H1 (cell line): ENCODE results near the gene BICRAL. TPM values are rescaled to one million over a fixed set of nuclear protein-coding genes. Genes with fewer than 3 reads are reported as not detected.

Experiments used
- CTCF ChIA-PET: fragments of 300-600 bp; sonication (Branson Sonifier 250); formaldehyde crosslinking; loops from one replicate; lab custom pipeline; 2021; ENCODE audit not compliant: partially characterized antibody; lab: Charles Lee
- POLR2A ChIA-PET: fragments of 300-600 bp; sonication (Branson Sonifier 250); formaldehyde crosslinking; loops from one replicate; lab custom pipeline; 2021; ENCODE audit warnings: inconsistent platforms; ENCODE audit not compliant: partially characterized antibody; lab: Charles Lee
- DNase-seq, 2 experiments: peaks; one replicate each; pipeline versions ENCODE4 v3.0.0 to v3.0.0-alpha.2; 2010 to 2022; ENCODE audit warnings: low spot score in 2 of 2, low read depth in 1 of 2, mixed read lengths in 1 of 2
- FAIRE-seq: peaks from 2 replicates; lab custom pipeline; 2011; peaks lifted over from hg19 to GRCh38; lab: Jason Lieb, UNC
- H2AFZ ChIP-seq: 2 replicates; pipeline ENCODE4 v1.8.1; 2012; ENCODE audit warnings: low read length, inconsistent platforms
- H2AK5ac ChIP-seq: 2 replicates; pipeline ENCODE4 v1.6.1; 2013; ENCODE audit warnings: low read depth, low read length
- H2BK120ac ChIP-seq: replicated peaks from 2 replicates; pipeline ENCODE3; 2013; ENCODE audit warnings: low read depth, low read length, inconsistent platforms
- H2BK12ac ChIP-seq: 2 replicates; pipeline ENCODE4 v1.6.1; 2013; ENCODE audit warnings: low read depth, low read length
- H2BK15ac ChIP-seq: 2 replicates; pipeline ENCODE4 v1.6.1; 2013; ENCODE audit warnings: low read length
- H2BK20ac ChIP-seq: 2 replicates; pipeline ENCODE4 v1.6.1; 2013; ENCODE audit warnings: low read length
- H2BK5ac ChIP-seq: 2 replicates; pipeline ENCODE4 v1.6.1; 2013; ENCODE audit warnings: low read depth, low read length
- H3K14ac ChIP-seq: 2 replicates; pipeline ENCODE4 v1.6.1; 2013; ENCODE audit warnings: inconsistent platforms; ENCODE audit not compliant: insufficient read length
- H3K18ac ChIP-seq: 2 replicates; pipeline ENCODE4 v1.6.1; 2013; ENCODE audit warnings: low read length; ENCODE audit errors: extremely low read depth
- H3K23ac ChIP-seq: 2 replicates; pipeline ENCODE4 v1.6.1; 2013; ENCODE audit warnings: inconsistent platforms; ENCODE audit not compliant: insufficient read length
- H3K23me2 ChIP-seq: 2 replicates; pipeline ENCODE4 v1.6.1; 2013; ENCODE audit warnings: low read depth, low read length
- H3K27ac ChIP-seq: 2 replicates; pipeline ENCODE4 v1.6.1; 2011; ENCODE audit warnings: low read depth, low read length, inconsistent platforms
- H3K27me3 ChIP-seq, 4 experiments: replicated peaks in 1 of 4; 1 replicate in 1 of 4; 2 replicates in 3 of 4; pipeline versions ENCODE4 v1.6.1 to v1.8.1; 2011 to 2013; ENCODE audit warnings: low read length in 3 of 4, mild to moderate bottlenecking in 3 of 4, inconsistent platforms in 2 of 4, mixed read lengths in 2 of 4, moderate library complexity in 1 of 4; ENCODE audit not compliant: control insufficient read depth in 3 of 4, insufficient read depth in 3 of 4; ENCODE audit errors: extremely low read depth in 1 of 4
- H3K36me3 ChIP-seq, 4 experiments: 2 replicates each; pipeline versions ENCODE4 v1.6.1 to v1.8.1; 2011 to 2013; ENCODE audit warnings: mild to moderate bottlenecking in 4 of 4, low read length in 3 of 4, moderate library complexity in 2 of 4, control low read depth in 1 of 4, inconsistent platforms in 1 of 4; ENCODE audit not compliant: insufficient read depth in 4 of 4, control insufficient read depth in 2 of 4
- H3K4ac ChIP-seq: replicated peaks from 2 replicates; pipeline ENCODE3; 2013; ENCODE audit warnings: low read length, low read depth, mixed read lengths, inconsistent platforms; ENCODE audit not compliant: insufficient read length
- H3K4me1 ChIP-seq, 4 experiments: replicated peaks in 1 of 4; 1 replicate in 1 of 4; 2 replicates in 3 of 4; pipeline versions ENCODE4 v1.6.1 to v1.8.1; 2011 to 2013; ENCODE audit warnings: low read length in 3 of 4, inconsistent platforms in 2 of 4, mixed read lengths in 1 of 4; ENCODE audit not compliant: insufficient read depth in 4 of 4, control insufficient read depth in 3 of 4
- H3K4me2 ChIP-seq, 2 experiments: 2 replicates each; pipeline versions ENCODE4 v1.6.1 to v1.8.1; 2011 to 2013; ENCODE audit warnings: low read depth in 2 of 2, low read length in 2 of 2, control low read depth in 1 of 2, inconsistent platforms in 1 of 2, mild to moderate bottlenecking in 1 of 2; ENCODE audit not compliant: insufficient read depth in 1 of 2
- H3K4me3 ChIP-seq, 4 experiments: fragments of 200-600, 300-600 bp in 1 of 4; sonication (generic), shearing (Covaris generic), sonication (Bioruptor Twin) in 1 of 4; 2 replicates each; pipeline versions ENCODE4 v1.5.1 to v1.8.1; 2011 to 2016; ENCODE audit warnings: low read length in 4 of 4, low read depth in 3 of 4, control low read depth in 2 of 4, inconsistent platforms in 2 of 4, mild to moderate bottlenecking in 2 of 4, mixed read lengths in 1 of 4, moderate library complexity in 1 of 4; ENCODE audit not compliant: insufficient read depth in 2 of 4; ENCODE audit errors: extremely low read depth in 1 of 4
- H3K56ac ChIP-seq: replicated peaks from 2 replicates; pipeline ENCODE3; 2013; ENCODE audit warnings: low read depth, mild to moderate bottlenecking, mixed read lengths, low read length, inconsistent platforms; ENCODE audit not compliant: insufficient read length
- H3K79me1 ChIP-seq: 2 replicates; pipeline ENCODE4 v1.6.1; 2013; ENCODE audit warnings: low read depth, low read length, control low read depth
- H3K79me2 ChIP-seq, 2 experiments: 2 replicates each; pipeline versions ENCODE4 v1.6.1 to v1.8.1; 2012 to 2013; ENCODE audit warnings: low read length in 2 of 2, mild to moderate bottlenecking in 2 of 2, inconsistent platforms in 1 of 2; ENCODE audit not compliant: insufficient read depth in 2 of 2, control insufficient read depth in 1 of 2
- H3K9ac ChIP-seq, 4 experiments: replicated peaks in 1 of 4; 1 replicate in 1 of 4; 2 replicates in 3 of 4; pipeline versions ENCODE4 v1.6.1 to v1.8.1; 2011 to 2013; ENCODE audit warnings: low read depth in 3 of 4, low read length in 3 of 4, control low read depth in 2 of 4, mild to moderate bottlenecking in 2 of 4, moderate library complexity in 2 of 4, inconsistent platforms in 1 of 4; ENCODE audit errors: extremely low read depth in 1 of 4
- H3K9me3 ChIP-seq, 2 experiments: 2 replicates each; pipeline versions ENCODE4 v1.6.1 to v1.8.1; 2012 to 2013; ENCODE audit warnings: mild to moderate bottlenecking in 2 of 2, moderate library complexity in 2 of 2, control low read depth in 1 of 2, inconsistent platforms in 1 of 2, low read depth in 1 of 2, low read length in 1 of 2, mixed read lengths in 1 of 2; ENCODE audit not compliant: insufficient read depth in 2 of 2
- H4K20me1 ChIP-seq, 2 experiments: replicated peaks in 1 of 2; 2 replicates each; pipeline versions ENCODE3 to v1.8.1; 2011 to 2013; ENCODE audit warnings: inconsistent platforms in 2 of 2, low read length in 2 of 2, mild to moderate bottlenecking in 1 of 2; ENCODE audit not compliant: insufficient read depth in 2 of 2, control insufficient read depth in 1 of 2
- H4K5ac ChIP-seq: 2 replicates; pipeline ENCODE4 v1.6.1; 2013; ENCODE audit warnings: low read length, low read depth, mixed read lengths, inconsistent platforms; ENCODE audit not compliant: insufficient read length
- H4K8ac ChIP-seq: 2 replicates; pipeline ENCODE4 v1.8.0; 2013; ENCODE audit warnings: mild to moderate bottlenecking, moderate library complexity, low read length, inconsistent platforms; ENCODE audit not compliant: insufficient read depth; ENCODE audit errors: extremely low read depth
- H4K91ac ChIP-seq: replicated peaks from 2 replicates; pipeline ENCODE3; 2013; ENCODE audit warnings: low read length, mixed read lengths, inconsistent platforms; ENCODE audit not compliant: insufficient read length
- BACH1 ChIP-seq: IDR thresholded peaks from 2 replicates; pipeline ENCODE4 v1.6.1; 2012; ENCODE audit warnings: low read length, improper control_type of control experiment
- CEBPB ChIP-seq: IDR thresholded peaks from 2 replicates; pipeline ENCODE4 v1.6.1; 2012; ENCODE audit warnings: low read depth, low read length
- CREB1 ChIP-seq: IDR thresholded peaks from 2 replicates; pipeline ENCODE4 v1.6.1; 2012; ENCODE audit warnings: inconsistent platforms
- JUN ChIP-seq: IDR thresholded peaks from 2 replicates; pipeline ENCODE4 v1.6.1; 2011; ENCODE audit warnings: low read depth, mild to moderate bottlenecking, improper control_type of control experiment, low read length
- SP1 ChIP-seq: IDR thresholded peaks from 2 replicates; pipeline ENCODE4 v1.6.1; 2011; ENCODE audit warnings: low read depth, low read length
- TAF7 ChIP-seq: optimal IDR thresholded peaks from 2 replicates; pipeline ENCODE3; 2011; ENCODE audit warnings: low read depth, mild to moderate bottlenecking, inconsistent platforms, low read length, moderate library complexity, borderline replicate concordance
- WGBS, 2 experiments: shearing (Covaris generic) in 1 of 2; methylation state at CpG; one replicate each; pipeline versions ENCODE4 v1.1.6 to v1.1.7; 2013 to 2015; ENCODE audit warnings: low lambda C conversion rate in 2 of 2, mixed read lengths in 2 of 2, inconsistent platforms in 1 of 2, low coverage in 1 of 2, missing lambda C conversion rate in 1 of 2; ENCODE audit not compliant: insufficient replicate concordance in 2 of 2, insufficient coverage in 1 of 2, insufficient read length in 1 of 2; ENCODE audit errors: extremely low coverage in 1 of 2, missing lambda C conversion rate in 1 of 2; 5-methylcytosine and 5-hydroxymethylcytosine counted together
- polyA plus RNA-seq, 7 experiments: library from polyadenylated mRNA; depleted of rRNA in 3 of 7; stranded (reverse) in 5 of 7; unstranded in 2 of 7; fragments of >200 nt in 5 of 7; fragments of 200-250 nt in 2 of 7; gene quantifications; 1 replicate in 5 of 7; 2 replicates in 1 of 7; 4 replicates in 1 of 7; pipeline versions ENCODE4 v1.2.1 to v1.2.3, GENCODE V29; 2011 to 2013; ENCODE audit warnings: missing spikeins in 2 of 7, mixed read lengths in 2 of 7
- total RNA-seq: library from RNA; stranded (reverse); fragmentation: NEBNext Ultra II Directional; extraction: Animal tissue kit (Norgen Biotek cat#: 25700); gene quantifications from 2 replicates; pipeline ENCODE4 v1.2.1, GENCODE V29; 2021
- TF ChIP-seq, protein P1 (sequence below): IDR thresholded peaks from 2 replicates; pipeline ENCODE4 v1.6.1; 2011; ENCODE audit warnings: low read length, improper control_type of control experiment

BICRAL gene
- total and polyA plus RNA-seq, 2 of the 8 experiments (the other 6 are each of a cell fraction or from before 2014, with no cell fraction given): 9.4 to 12.2 TPM

- H3K9me3 ChIP-seq: no peaks in the 10 kb centered on the region
- no peak for TF ChIP-seq JUN
- TF ChIP-seq BACH1: no peak
- TF ChIP-seq, protein P1, sequence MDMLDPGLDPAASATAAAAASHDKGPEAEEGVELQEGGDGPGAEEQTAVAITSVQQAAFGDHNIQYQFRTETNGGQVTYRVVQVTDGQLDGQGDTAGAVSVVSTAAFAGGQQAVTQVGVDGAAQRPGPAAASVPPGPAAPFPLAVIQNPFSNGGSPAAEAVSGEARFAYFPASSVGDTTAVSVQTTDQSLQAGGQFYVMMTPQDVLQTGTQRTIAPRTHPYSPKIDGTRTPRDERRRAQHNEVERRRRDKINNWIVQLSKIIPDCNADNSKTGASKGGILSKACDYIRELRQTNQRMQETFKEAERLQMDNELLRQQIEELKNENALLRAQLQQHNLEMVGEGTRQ: no peak
- TF ChIP-seq TAF7: no peak
- TF ChIP-seq CREB1: no peak
- TF ChIP-seq SP1: no peak
- no peak for TF ChIP-seq CEBPB
- no peak overlapping the region for H2AFZ ChIP-seq
- no peaks in the 10 kb centered on the region for H3K79me2 ChIP-seq
- no peaks in the 10 kb centered on the region for H4K20me1 ChIP-seq
- no peaks in the 10 kb centered on the region; a peak in 1 of 7 replicates for H3K27me3 ChIP-seq
- no peak overlapping the region for H2BK5ac ChIP-seq
- no peak overlapping the region for H4K91ac ChIP-seq
- H3K18ac ChIP-seq: no peak overlapping the region
- H3K4me1 ChIP-seq: peaks cover 2 to 5% (median 3%) of the 10 kb centered on the region in 4 experiments; a peak in 5 of 7 replicates
- no peak overlapping the region for H2BK15ac ChIP-seq
- no peak for DNase-seq
- ChIA-PET POLR2A (interaction anchor here (0.7 to 1.6 kb wide), 4 partner anchors 8 to 263 kb away, joined by 3 to 6 read pairs (median 4); partner anchors contain the start of gene RPL7L1), CTCF (interaction anchor here (0.7 to 1.3 kb wide), 4 partner anchors 9 to 30 kb away, joined by 3 read pairs; a partner anchor contains a TSS)
- no peak overlapping the region for H2AK5ac ChIP-seq
- no peak overlapping the region for H3K23ac ChIP-seq
- no peak overlapping the region for H3K4ac ChIP-seq
- no peaks in the 10 kb centered on the region; the same call in 1 of the 2 replicates for H3K79me1 ChIP-seq
- H3K9ac ChIP-seq: no peak overlapping the region
- H3K23me2 ChIP-seq: no peaks in the 10 kb centered on the region
- H2BK120ac ChIP-seq: no peak overlapping the region
- no peak overlapping the region for H4K5ac ChIP-seq
- H2BK20ac ChIP-seq: no peak overlapping the region
- no peak overlapping the region for H3K56ac ChIP-seq
- H3K4me3 ChIP-seq: no peak overlapping the region
- no peak overlapping the region for H3K14ac ChIP-seq
- no peak overlapping the region for H3K4me2 ChIP-seq
- WGBS, 2 experiments: 97% methylated on average over 10 of the region's 10 CpGs; no CpG with 5 or more reads in 1 of the 2 experiments
- no peaks in the 10 kb centered on the region for H3K36me3 ChIP-seq
- FAIRE-seq: no peak
- no peak overlapping the region for H2BK12ac ChIP-seq
- H3K27ac ChIP-seq: no peak overlapping the region
- H4K8ac ChIP-seq: no peak overlapping the region
These were observed 122.6 kb downstream of the BICRAL start for GRCh38 chr6:42904467-42904866.
